ENCODE data around the gene RAPGEF6. TPM values are rescaled to one million over a fixed set of nuclear protein-coding genes. Genes with fewer than 3 reads are reported as not detected.

The RAPGEF6 gene
- total RNA-seq, 4 donors from 2014 or later, result 14.0 to 23.7 (median 17.9) TPM

DNA sequence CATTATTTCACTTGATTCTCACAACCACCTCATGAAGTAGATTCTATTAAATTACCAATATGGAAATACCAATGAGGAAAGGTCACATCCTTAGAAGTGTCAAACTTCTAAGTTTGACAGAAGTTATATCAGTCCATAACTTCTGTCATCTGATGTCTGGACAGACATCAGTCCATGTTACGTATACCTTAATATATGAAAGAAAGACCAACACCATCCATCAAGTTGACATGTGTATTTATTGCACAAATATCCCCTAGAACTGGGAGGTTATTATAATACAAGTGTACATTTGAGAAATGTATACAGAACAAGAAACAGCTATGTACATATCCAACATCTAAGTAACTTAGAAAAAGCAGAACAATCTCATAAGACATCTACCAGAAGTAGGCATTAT lies 6.5 kb upstream of the RAPGEF6 start:
- Histone ChIP-seq H3K4me3 (no peak overlapping the region), H3K36me3 (peaks cover 0 to 22% of the 10 kb centered on the region in 2 donors), H3K27ac (no peak overlapping the region), H3K27me3 (no peaks in the 10 kb centered on the region), H3K4me1 (peaks cover 0 to 5% (median 2%) of the 10 kb centered on the region in 3 donors), H3K9me3 (no peaks in the 10 kb centered on the region)
- TF ChIP-seq EP300 (IDR thresholded peaks at IDR 0.05), result no peak
- no peak for TF ChIP-seq POLR2A (IDR thresholded peaks at IDR 0.05)
- no peak for TF ChIP-seq POLR2AphosphoS5 (IDR thresholded peaks at IDR 0.05)
- no peak for TF ChIP-seq CTCF (IDR thresholded peaks at IDR 0.05)
- ATAC-seq, result no peak
- 60 to 88% methylated on average over 1 of the region's 1 CpG for WGBS, 2 donors (ENCODE audit: low coverage in 1 of 2)

GRCh38 chr5:131640043-131640856 lies 5.2 kb upstream of the RAPGEF6 start:
- Histone ChIP-seq H3K4me1 (peaks cover 0 to 12% (median 4%) of the 10 kb centered on the region in 3 donors), H3K27me3 (no peaks in the 10 kb centered on the region), H3K9me3 (no peaks in the 10 kb centered on the region), H3K36me3 (peaks cover 0 to 10% of the 10 kb centered on the region in 2 donors), H3K27ac (no peak overlapping the region), H3K4me3 (no peak overlapping the region)
- ATAC-seq, result no peak
- no peak for TF ChIP-seq POLR2A (IDR thresholded peaks at IDR 0.05)
- 60 to 61% methylated on average over 4 of the region's 5 CpGs for WGBS, 2 donors (ENCODE audit: low coverage in 1 of 2)

DNA sequence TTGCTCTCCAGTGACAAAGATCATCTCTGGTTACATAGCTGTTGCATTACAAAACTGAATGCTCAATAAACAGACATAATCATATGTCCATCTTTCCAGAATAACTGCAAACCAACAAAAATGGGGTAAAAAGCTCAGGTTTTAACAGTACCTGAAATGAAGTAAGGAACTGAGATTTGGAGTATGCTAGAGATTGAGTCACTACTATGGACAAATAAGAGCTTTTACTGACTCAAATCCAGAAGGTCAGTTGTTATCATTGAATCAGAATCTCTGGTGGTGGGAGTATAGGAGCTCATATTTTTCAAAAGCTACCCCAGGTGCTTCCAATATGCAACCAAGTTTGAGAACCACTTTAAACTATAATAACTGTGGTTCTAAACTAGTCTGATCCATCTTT lies 4.1 kb upstream of the RAPGEF6 start:
- no peak for ATAC-seq
- no peak overlapping the region for H3K4me3 ChIP-seq
- no peaks in the 10 kb centered on the region for H3K36me3 ChIP-seq
- H3K9me3 ChIP-seq, result no peaks in the 10 kb centered on the region
- no peaks in the 10 kb centered on the region for H3K27me3 ChIP-seq
- TF ChIP-seq POLR2A (IDR thresholded peaks at IDR 0.05), result no peak
- TF ChIP-seq POLR2AphosphoS5 (IDR thresholded peaks at IDR 0.05), result no peak
- no peak for TF ChIP-seq EP300 (IDR thresholded peaks at IDR 0.05)
- TF ChIP-seq CTCF (IDR thresholded peaks at IDR 0.05), result no peak
- H3K4me1 ChIP-seq, result peaks cover 0 to 12% (median 4%) of the 10 kb centered on the region in 3 donors
- no peak overlapping the region for H3K27ac ChIP-seq

- Histone ChIP-seq H3K9me3 (no peaks in the 10 kb centered on the region), H3K27ac (no peak overlapping the region), H3K36me3 (no peaks in the 10 kb centered on the region), H3K4me1 (peaks cover 0 to 26% (median 4%) of the 10 kb centered on the region in 3 donors), H3K27me3 (no peaks in the 10 kb centered on the region), H3K4me3 (no peak overlapping the region)
- TF ChIP-seq POLR2AphosphoS5 (IDR thresholded peaks at IDR 0.05), result no peak
- WGBS, 2 donors (ENCODE audit: low coverage in 1 of 2), result 20 to 24% methylated on average over 1 of the region's 4 CpGs
- no peak for ATAC-seq
These were observed 2.7 kb upstream of the RAPGEF6 start for GRCh38 chr5:131637694-131638093.

DNA sequence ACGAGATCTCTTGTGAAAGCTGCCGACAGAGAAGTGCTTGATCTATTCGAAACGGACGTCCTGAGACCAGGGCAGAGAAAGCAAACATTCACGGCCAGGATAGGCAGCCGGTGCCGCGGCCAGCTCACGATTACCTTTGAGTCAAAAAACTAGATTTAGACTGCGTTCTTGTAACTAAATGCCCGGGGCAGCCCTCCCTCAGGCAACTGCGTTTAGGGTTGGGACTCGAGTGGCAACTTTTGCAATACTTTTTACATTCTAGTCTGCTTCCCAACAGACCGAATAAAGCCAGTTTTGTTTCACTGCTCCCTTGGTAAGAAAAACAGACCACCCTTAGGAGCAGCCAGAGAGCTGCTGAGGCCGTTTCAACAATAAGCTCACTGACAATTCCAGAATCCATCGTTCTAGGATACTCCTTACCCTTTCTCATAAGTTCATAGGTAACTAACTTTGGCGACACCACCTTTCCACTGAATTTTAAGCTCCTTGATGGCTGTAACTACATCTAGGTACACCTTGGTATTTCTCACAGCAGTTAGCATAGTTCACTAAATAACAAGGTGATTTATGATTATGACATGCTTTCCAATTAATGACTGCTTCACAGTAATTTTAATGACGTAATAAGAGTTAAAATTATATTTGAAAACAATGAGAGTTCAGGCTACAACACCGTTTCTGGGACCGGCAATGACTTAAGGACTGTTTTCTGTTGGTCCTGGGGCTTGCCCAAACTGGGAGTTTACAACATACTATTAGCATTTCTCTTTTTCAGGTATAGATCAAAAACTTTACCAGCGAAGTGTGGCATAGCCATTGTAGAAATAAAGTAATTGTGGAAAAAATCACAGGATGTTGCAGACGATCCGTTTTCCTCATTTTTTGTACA lies 899 bp upstream of the RAPGEF6 start:
- Histone ChIP-seq H3K36me3 (no peaks in the 10 kb centered on the region), H3K27me3 (no peaks in the 10 kb centered on the region), H3K4me3 (peak overlapping the region; percentile 71 to 79), H3K4me1 (peaks cover 0 to 44% (median 4%) of the 10 kb centered on the region in 3 donors), H3K27ac (peak overlapping the region; percentile 96 to 98 (median 98)), H3K9me3 (no peaks in the 10 kb centered on the region)
- TF ChIP-seq CTCF (IDR thresholded peaks at IDR 0.05), result no peak
- peak; percentile 11 for TF ChIP-seq POLR2AphosphoS5 (IDR thresholded peaks at IDR 0.05)
- no peak for TF ChIP-seq POLR2A (IDR thresholded peaks at IDR 0.05)
- no peak for TF ChIP-seq EP300 (IDR thresholded peaks at IDR 0.05)
- WGBS, 2 donors (ENCODE audit: low coverage in 1 of 2), result 2 to 6% methylated on average over 15 to 23 of the region's 24 CpGs
- peak; percentile 0 for ATAC-seq
